Right renal cortex interstitium (tissue), 3 donors: ENCODE data around the gene CD44. TPM values are rescaled to one million over a fixed set of nuclear protein-coding genes. Genes with fewer than 3 reads are reported as not detected.

Experiments
- DNase-seq, 3 donors: peaks; one replicate each; pipeline ENCODE4 v3.0.0-alpha.2; 2013; ENCODE audit warnings: low read depth in 3 of 3, low spot score in 2 of 3
- polyA plus RNA-seq, 3 donors: library from polyadenylated mRNA; unstranded; fragments of 120-200 nt; gene quantifications; one replicate each; pipeline ENCODE4 v1.2.1, GENCODE V29; 2013; ENCODE audit not compliant: insufficient read length in 3 of 3

CD44 gene
- polyA plus RNA-seq, 3 donors = 11.9 to 13.9 (median 13.8) TPM

GRCh38 chr11:35234460-35235156 is 95.6 kb downstream of the CD44 start:
- DNase-seq = no peak

- no peak for DNase-seq
Measured at GRCh38 chr11:35235157-35235468, 96.1 kb downstream of the CD44 start.

GRCh38 chr11:35235498-35235897 is 96.5 kb downstream of the CD44 start:
- DNase-seq = no peak

GRCh38 chr11:35235936-35236666 is 97.1 kb downstream of the CD44 start:
- no peak for DNase-seq

- DNase-seq = no peak
Measured at GRCh38 chr11:35236667-35237003, 97.7 kb downstream of the CD44 start.

GRCh38 chr11:35237351-35237750 is 98.4 kb downstream of the CD44 start:
- DNase-seq = no peak

GRCh38 chr11:35237860-35238715 is 99.1 kb downstream of the CD44 start:
- peak in 1 of 3 donors; percentile 41 for DNase-seq

GRCh38 chr11:35238882-35239281 is 99.9 kb downstream of the CD44 start:
- DNase-seq = no peak

- no peak for DNase-seq
Measured at GRCh38 chr11:35239471-35240075, 100.6 kb downstream of the CD44 start.

GRCh38 chr11:35241083-35241482 is 102.1 kb downstream of the CD44 start:
- DNase-seq = no peak

- DNase-seq = no peak
Measured at GRCh38 chr11:35241531-35241930, 102.6 kb downstream of the CD44 start.

- DNase-seq = no peak
Measured at GRCh38 chr11:35242412-35243242, 103.7 kb downstream of the CD44 start.

- no peak for DNase-seq
Measured at GRCh38 chr11:35243774-35244173, 104.8 kb downstream of the CD44 start.

GRCh38 chr11:35245056-35245455 is 106.1 kb downstream of the CD44 start:
- DNase-seq = no peak

GRCh38 chr11:35245786-35246185 is 106.8 kb downstream of the CD44 start:
- no peak for DNase-seq

- DNase-seq = no peak
Measured at GRCh38 chr11:35246745-35247144, 107.8 kb downstream of the CD44 start.

- DNase-seq = no peak
Measured at GRCh38 chr11:35247428-35247827, 108.5 kb downstream of the CD44 start.

GRCh38 chr11:35247863-35248262 is 108.9 kb downstream of the CD44 start:
- no peak for DNase-seq

GRCh38 chr11:35248558-35249323 is 109.8 kb downstream of the CD44 start:
- DNase-seq = no peak

GRCh38 chr11:35250192-35250591 is 111.2 kb downstream of the CD44 start:
- DNase-seq = no peak
